Hepatocyte (in vitro differentiated cells): ENCODE results near the gene SENP7.

Experiments
- EZH2 ChIP-seq: fragments of 200-600 bp; sonication (generic); IDR thresholded peaks from 2 replicates; pipeline ENCODE4 v1.6.1; 2016; ENCODE audit warnings: antibody characterized with exemption, mild to moderate bottlenecking, borderline replicate concordance
- TF ChIP-seq, protein P1 (sequence below): fragments of 200-600 bp; sonication (generic); IDR thresholded peaks from 2 replicates; pipeline ENCODE4 v1.5.1; 2016; ENCODE audit warnings: antibody characterized with exemption, mild to moderate bottlenecking; ENCODE audit not compliant: poor library complexity

GRCh38 chr3:101530686-101531047 is 17.7 kb upstream of the SENP7 start:
- TF ChIP-seq, protein P1, sequence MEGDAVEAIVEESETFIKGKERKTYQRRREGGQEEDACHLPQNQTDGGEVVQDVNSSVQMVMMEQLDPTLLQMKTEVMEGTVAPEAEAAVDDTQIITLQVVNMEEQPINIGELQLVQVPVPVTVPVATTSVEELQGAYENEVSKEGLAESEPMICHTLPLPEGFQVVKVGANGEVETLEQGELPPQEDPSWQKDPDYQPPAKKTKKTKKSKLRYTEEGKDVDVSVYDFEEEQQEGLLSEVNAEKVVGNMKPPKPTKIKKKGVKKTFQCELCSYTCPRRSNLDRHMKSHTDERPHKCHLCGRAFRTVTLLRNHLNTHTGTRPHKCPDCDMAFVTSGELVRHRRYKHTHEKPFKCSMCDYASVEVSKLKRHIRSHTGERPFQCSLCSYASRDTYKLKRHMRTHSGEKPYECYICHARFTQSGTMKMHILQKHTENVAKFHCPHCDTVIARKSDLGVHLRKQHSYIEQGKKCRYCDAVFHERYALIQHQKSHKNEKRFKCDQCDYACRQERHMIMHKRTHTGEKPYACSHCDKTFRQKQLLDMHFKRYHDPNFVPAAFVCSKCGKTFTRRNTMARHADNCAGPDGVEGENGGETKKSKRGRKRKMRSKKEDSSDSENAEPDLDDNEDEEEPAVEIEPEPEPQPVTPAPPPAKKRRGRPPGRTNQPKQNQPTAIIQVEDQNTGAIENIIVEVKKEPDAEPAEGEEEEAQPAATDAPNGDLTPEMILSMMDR = no peak
- TF ChIP-seq EZH2 = no peak
